Fibroblast of lung (primary cell): Measurements from ENCODE around the gene ACOX1. TPM values are rescaled to one million over a fixed set of nuclear protein-coding genes. Genes with fewer than 3 reads are reported as not detected.

Experiments
- DNase-seq, 2 donors: peaks; one replicate each; pipeline versions ENCODE4 v3.0.0 to v3.0.0-alpha.2; 2010; ENCODE audit warnings: low read depth in 2 of 2
- H2AFZ ChIP-seq: 2 replicates; pipeline ENCODE4 v1.5.1; 2012; ENCODE audit warnings: low read length, control low read depth, inconsistent platforms
- H3K27ac ChIP-seq: 2 replicates; pipeline ENCODE4 v1.5.1; 2011; ENCODE audit warnings: low read length, control low read depth; ENCODE audit not compliant: insufficient read depth
- H3K27me3 ChIP-seq: 2 replicates; pipeline ENCODE4 v1.5.1; 2011; ENCODE audit warnings: mild to moderate bottlenecking, low read length; ENCODE audit not compliant: control insufficient read depth, insufficient read depth
- H3K36me3 ChIP-seq: 2 replicates; pipeline ENCODE4 v1.5.1; 2011; ENCODE audit warnings: low read length; ENCODE audit not compliant: control insufficient read depth, insufficient read depth
- H3K4me1 ChIP-seq: 2 replicates; pipeline ENCODE4 v1.5.1; 2011; ENCODE audit warnings: low read length; ENCODE audit not compliant: control insufficient read depth, insufficient read depth; ENCODE audit errors: extremely low read depth
- H3K4me2 ChIP-seq: 2 replicates; pipeline ENCODE4 v1.5.1; 2011; ENCODE audit warnings: low read length, control low read depth; ENCODE audit not compliant: insufficient read depth; ENCODE audit errors: extremely low read depth
- H3K4me3 ChIP-seq, 4 experiments: fragments of 200-600 bp in 1 of 4; sonication (generic) in 1 of 4; replicated peaks in 1 of 4; 2 replicates each; pipeline ENCODE4 v1.5.1; 2011 to 2016; ENCODE audit warnings: low read length in 4 of 4, low read depth in 3 of 4, mild to moderate bottlenecking in 3 of 4, control low read depth in 2 of 4, inconsistent platforms in 1 of 4, mixed read lengths in 1 of 4; ENCODE audit not compliant: insufficient read depth in 1 of 4; ENCODE audit errors: control extremely low read depth in 1 of 4
- H3K79me2 ChIP-seq: 2 replicates; pipeline ENCODE4 v1.5.1; 2012; ENCODE audit warnings: mild to moderate bottlenecking, low read length, inconsistent platforms; ENCODE audit not compliant: control insufficient read depth, insufficient read depth
- H3K9ac ChIP-seq: 2 replicates; pipeline ENCODE4 v1.5.1; 2011; ENCODE audit warnings: mild to moderate bottlenecking, low read length, control low read depth; ENCODE audit not compliant: insufficient read depth
- H3K9me3 ChIP-seq: 2 replicates; pipeline ENCODE4 v1.5.1; 2012; ENCODE audit warnings: low read depth, low read length; ENCODE audit not compliant: control insufficient read depth, insufficient read depth
- H4K20me1 ChIP-seq: 2 replicates; pipeline ENCODE4 v1.5.1; 2011; ENCODE audit warnings: low read length; ENCODE audit not compliant: control insufficient read depth, insufficient read depth; ENCODE audit errors: extremely low read depth
- EZH2 ChIP-seq: IDR thresholded peaks from 2 replicates; pipeline ENCODE4 v1.5.1; 2012; ENCODE audit warnings: low read length, control low read depth, mild to moderate bottlenecking; ENCODE audit errors: missing control alignments
- polyA plus RNA-seq, 2 donors: library from polyadenylated mRNA; depleted of rRNA in 1 of 2; stranded (reverse) in 1 of 2; unstranded in 1 of 2; fragments of >200 nt; gene quantifications; 2 replicates each; pipeline ENCODE4 v1.2.1, GENCODE V29; 2011 to 2012; ENCODE audit warnings: missing spikeins in 1 of 2
- total RNA-seq: library from RNA; depleted of rRNA; stranded (reverse); fragments of >200 nt; gene quantifications from 2 replicates; pipeline ENCODE4 v1.2.1, GENCODE V29; 2014
- TF ChIP-seq, protein P1 (sequence below), 2 donors: IDR thresholded peaks in 1 of 2; conservative IDR thresholded peaks in 1 of 2; 1 replicate in 1 of 2; 2 replicates in 1 of 2; pipeline ENCODE4 v1.5.1; 2011 to 2012; ENCODE audit warnings: low read length in 2 of 2, control low read depth in 1 of 2, inconsistent platforms in 1 of 2, low read depth in 1 of 2, mild to moderate bottlenecking in 1 of 2

The ACOX1 gene
- total and polyA plus RNA-seq, 2 donors (not counting 1 experiment from before 2014, with no cell fraction given), result 30.0 to 70.5 TPM

- Histone ChIP-seq H3K9ac (no peak overlapping the region), H3K27ac (no peak overlapping the region), H2AFZ (no peak overlapping the region), H3K4me3 (no peak overlapping the region), H3K4me1 (no peaks in the 10 kb centered on the region), H3K79me2 (no peaks in the 10 kb centered on the region), H3K9me3 (no peaks in the 10 kb centered on the region), H3K4me2 (no peak overlapping the region), H4K20me1 (no peaks in the 10 kb centered on the region), H3K36me3 (no peaks in the 10 kb centered on the region), H3K27me3 (peaks cover 4% of the 10 kb centered on the region)
- DNase-seq, result no peak
- TF ChIP-seq, protein P1, sequence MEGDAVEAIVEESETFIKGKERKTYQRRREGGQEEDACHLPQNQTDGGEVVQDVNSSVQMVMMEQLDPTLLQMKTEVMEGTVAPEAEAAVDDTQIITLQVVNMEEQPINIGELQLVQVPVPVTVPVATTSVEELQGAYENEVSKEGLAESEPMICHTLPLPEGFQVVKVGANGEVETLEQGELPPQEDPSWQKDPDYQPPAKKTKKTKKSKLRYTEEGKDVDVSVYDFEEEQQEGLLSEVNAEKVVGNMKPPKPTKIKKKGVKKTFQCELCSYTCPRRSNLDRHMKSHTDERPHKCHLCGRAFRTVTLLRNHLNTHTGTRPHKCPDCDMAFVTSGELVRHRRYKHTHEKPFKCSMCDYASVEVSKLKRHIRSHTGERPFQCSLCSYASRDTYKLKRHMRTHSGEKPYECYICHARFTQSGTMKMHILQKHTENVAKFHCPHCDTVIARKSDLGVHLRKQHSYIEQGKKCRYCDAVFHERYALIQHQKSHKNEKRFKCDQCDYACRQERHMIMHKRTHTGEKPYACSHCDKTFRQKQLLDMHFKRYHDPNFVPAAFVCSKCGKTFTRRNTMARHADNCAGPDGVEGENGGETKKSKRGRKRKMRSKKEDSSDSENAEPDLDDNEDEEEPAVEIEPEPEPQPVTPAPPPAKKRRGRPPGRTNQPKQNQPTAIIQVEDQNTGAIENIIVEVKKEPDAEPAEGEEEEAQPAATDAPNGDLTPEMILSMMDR (conservative IDR thresholded peaks at IDR 0.05 in 1 of 2, IDR thresholded peaks at IDR 0.05 in 1 of 2; ENCODE audit: low read depth in 1 of 2, low read length in 2 of 2), result no peak
- TF ChIP-seq EZH2, result no peak
Measured at GRCh38 chr17:76022973-76023899, 44.3 kb upstream of the ACOX1 start.

- no peak overlapping the region for H3K4me3 ChIP-seq
- DNase-seq, result no peak
- no peaks in the 10 kb centered on the region for H3K4me1 ChIP-seq
- H3K9ac ChIP-seq, result no peak overlapping the region
- peaks cover 4% of the 10 kb centered on the region for H3K27me3 ChIP-seq
- no peak overlapping the region for H3K27ac ChIP-seq
- no peaks in the 10 kb centered on the region for H4K20me1 ChIP-seq
- no peaks in the 10 kb centered on the region for H3K36me3 ChIP-seq
- H3K9me3 ChIP-seq, result no peaks in the 10 kb centered on the region
- H3K4me2 ChIP-seq, result no peak overlapping the region
- H3K79me2 ChIP-seq, result no peaks in the 10 kb centered on the region
- no peak for TF ChIP-seq EZH2
- TF ChIP-seq, protein P1 (conservative IDR thresholded peaks at IDR 0.05 in 1 of 2, IDR thresholded peaks at IDR 0.05 in 1 of 2; ENCODE audit: low read depth in 1 of 2, low read length in 2 of 2), result no peak
- H2AFZ ChIP-seq, result no peak overlapping the region
Measured at GRCh38 chr17:76022285-76022684, 43.3 kb upstream of the ACOX1 start.

DNA sequence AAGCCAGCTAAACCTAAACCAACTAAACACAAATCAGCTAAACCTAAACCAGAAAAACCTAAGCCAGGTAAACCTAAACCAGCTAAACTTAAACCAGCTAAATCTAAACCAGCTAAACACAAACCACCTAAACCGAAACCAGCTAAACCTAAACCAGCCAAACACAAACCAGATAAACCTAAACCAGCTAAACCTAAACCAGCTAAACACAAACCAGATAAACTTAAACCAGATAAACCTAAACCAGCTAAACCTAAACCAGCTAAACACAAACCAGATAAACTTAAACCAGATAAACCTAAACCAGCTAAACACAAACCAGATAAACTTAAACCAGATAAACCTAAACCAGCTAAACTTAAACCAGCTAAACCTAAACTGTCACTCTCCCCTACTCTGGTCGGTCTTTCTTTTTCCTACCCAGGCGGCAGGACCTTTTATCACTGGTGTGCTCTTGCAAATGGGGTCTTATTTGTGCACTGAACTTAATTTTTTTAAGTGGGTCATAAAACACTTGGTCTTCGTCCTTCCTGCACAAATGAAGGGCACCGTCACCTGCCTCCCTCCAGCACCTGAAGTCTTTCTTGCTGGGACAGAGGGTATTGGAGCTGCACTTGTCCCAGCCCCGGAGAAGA, 41.0 kb upstream of the ACOX1 start:
- Histone ChIP-seq H3K27ac (no peak overlapping the region), H2AFZ (no peak overlapping the region), H3K4me2 (no peak overlapping the region), H4K20me1 (no peaks in the 10 kb centered on the region), H3K4me3 (no peak overlapping the region), H3K4me1 (no peaks in the 10 kb centered on the region), H3K9me3 (no peaks in the 10 kb centered on the region), H3K27me3 (peaks cover 8% of the 10 kb centered on the region), H3K79me2 (no peaks in the 10 kb centered on the region), H3K36me3 (no peaks in the 10 kb centered on the region), H3K9ac (no peak overlapping the region)
- no peak for TF ChIP-seq EZH2
- TF ChIP-seq, protein P1 (conservative IDR thresholded peaks at IDR 0.05 in 1 of 2, IDR thresholded peaks at IDR 0.05 in 1 of 2; ENCODE audit: low read depth in 1 of 2, low read length in 2 of 2), result no peak
- DNase-seq, result no peak
